Right lobe of liver (tissue), 4 donors: ENCODE data around the gene USP37.

ENCODE experiments used
- CTCF ChIP-seq, 4 donors: fragments of 200-600 bp in 3 of 4; fragments of 450-650 bp in 1 of 4; IDR thresholded peaks; one replicate each; pipeline versions ENCODE4 v1.5.1 to v1.8.0; 2016 to 2022; ENCODE audit warnings: antibody characterized with exemption in 4 of 4, mild to moderate bottlenecking in 2 of 4
- POLR2A ChIP-seq: fragments of 450-650 bp; IDR thresholded peaks from one replicate; pipeline ENCODE4 v1.6.1; 2017; ENCODE audit warnings: antibody characterized with exemption, mild to moderate bottlenecking
- donor health status: DM: no; HTN: no; CAD: no.
- donor health status: DM: no; HTN: no; CAD: no.
- donor health status: DM: no; HTN: yes; CAD: no.

GRCh38 chr2:218471982-218472381 lies 96.2 kb downstream of the USP37 start:
- TF ChIP-seq CTCF (IDR thresholded peaks at IDR 0.05) (no peak), POLR2A (no peak)
